Occipital lobe (tissue), 3 donors: Measurements from ENCODE around the gene MRPS23. TPM values are rescaled to one million over a fixed set of nuclear protein-coding genes. Genes with fewer than 3 reads are reported as not detected.

ENCODE experiments used
- DNase-seq: peaks from one replicate; lab custom pipeline; 2025; lab: John Stamatoyannopoulos, UW
- small RNA-seq: library from RNA; depleted of rRNA; stranded (forward); fragments of <200 nt; gene quantifications from one replicate; pipeline ENCODE3, GENCODE V24; 2014
- total RNA-seq: library from RNA; depleted of rRNA; stranded (reverse); fragments of >200 nt; gene quantifications from one replicate; pipeline ENCODE4 v1.2.3, GENCODE V29; 2014

Gene MRPS23
- total RNA-seq, 1 donor from 2014 or later = 27.9 TPM

GRCh38 chr17:57803021-57803420 is 46.8 kb downstream of the MRPS23 start:
- DNase-seq = no peak

DNA sequence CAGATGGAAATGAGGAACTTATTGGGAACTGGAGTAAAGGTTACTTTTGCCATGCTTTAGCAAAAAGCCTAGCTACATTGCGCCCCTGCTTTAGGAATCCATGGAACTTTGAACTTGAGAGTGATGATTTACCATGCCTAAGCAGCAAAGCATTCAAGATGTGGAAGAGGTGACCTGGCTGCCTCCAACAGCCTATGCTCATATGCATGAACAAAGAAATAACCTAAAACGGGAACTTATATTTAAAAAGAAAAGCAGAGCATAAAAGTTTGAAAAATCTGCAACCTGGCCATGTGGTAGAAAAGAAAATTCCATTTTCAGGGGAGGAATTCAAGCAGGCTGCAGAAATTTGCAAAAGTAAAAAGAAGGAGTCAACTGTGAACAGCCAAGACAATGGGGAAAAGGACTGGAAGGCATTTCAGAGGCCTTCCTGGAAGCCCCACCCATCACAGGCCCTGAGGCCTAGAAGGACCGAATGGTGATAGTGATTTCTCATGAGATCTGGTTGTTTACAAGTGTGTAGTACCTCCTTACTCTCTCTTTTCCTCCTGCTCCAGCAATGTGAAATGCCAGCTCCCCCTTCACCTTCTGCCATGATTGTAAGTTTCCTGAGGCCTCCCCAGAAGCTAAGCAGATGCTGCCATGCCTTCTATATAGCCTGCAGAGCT is 48.7 kb downstream of the MRPS23 start:
- DNase-seq = no peak

DNA sequence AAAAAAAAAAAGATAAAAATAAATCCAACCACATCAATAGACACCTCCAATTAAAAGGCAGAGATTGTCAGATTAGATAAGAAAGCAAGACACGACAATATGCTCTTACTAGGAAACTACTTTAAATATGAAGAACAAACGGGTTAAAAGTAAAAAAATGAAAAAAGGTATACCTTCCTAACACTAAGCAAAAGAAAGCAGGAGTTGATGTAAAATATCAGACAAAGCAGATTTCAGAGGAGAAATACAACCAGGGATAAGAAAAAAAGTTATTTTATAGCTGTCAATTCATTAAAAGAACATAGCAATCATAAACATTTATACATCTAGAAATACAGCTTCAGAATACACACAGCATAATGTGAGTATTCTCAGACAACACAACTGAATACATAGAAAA is 55.0 kb downstream of the MRPS23 start:
- DNase-seq = no peak

- DNase-seq = no peak
Measured at GRCh38 chr17:57788725-57789124, 61.1 kb downstream of the MRPS23 start.

- DNase-seq = no peak
Measured at GRCh38 chr17:57785022-57785421, 64.8 kb downstream of the MRPS23 start.

Small RNA genes within 50 kb of the gene (small RNA-seq; reads per million reads assigned to genes)
- 0.32 reads per million, percentile 18 among the genes with 10 or more reads in this experiment for gene RN7SKP94

Other genes starting within 250 kb of the MRPS23 start
- gene CCDC182, start 104.7 kb downstream of the MRPS23 start, total RNA-seq = 0.31 TPM
- 10.9 TPM for gene CUEDC1, start 105.4 kb upstream of the MRPS23 start, total RNA-seq
- 71.1 TPM for gene VEZF1, start 138.2 kb upstream of the MRPS23 start, total RNA-seq
- 382 TPM for gene SRSF1, start 157.2 kb upstream of the MRPS23 start, total RNA-seq
- 41.2 TPM for gene DYNLL2, start 233.4 kb upstream of the MRPS23 start, total RNA-seq